OCI-LY7 (cell line): ENCODE data around the gene BICDL2. TPM values are rescaled to one million over a fixed set of nuclear protein-coding genes. Genes with fewer than 3 reads are reported as not detected.
A peak's percentile ranks its signal among the peaks of the same experiment; 100 is the strongest.

Source experiments
- BruUV-seq: library from RNA; stranded (reverse); fragments of 400-500 nt; replicated peaks from 2 replicates; lab custom pipeline; 2021; lab: Mats Ljungman, UMichigan
- CTCF ChIA-PET: fragments of 300-600 bp; sonication (Branson Sonifier 250); formaldehyde crosslinking; loops from one replicate; lab custom pipeline; 2022; ENCODE audit warnings: antibody characterized with exemption; ENCODE audit not compliant: unreplicated experiment; lab: Charles Lee
- POLR2A ChIA-PET: fragments of 300-600 bp; sonication (Branson Sonifier 250); formaldehyde crosslinking; loops from one replicate; lab custom pipeline; 2022; ENCODE audit warnings: antibody characterized with exemption; lab: Charles Lee
- DNase-seq: peaks from one replicate; pipeline ENCODE4 v3.0.0-alpha.2; 2015; ENCODE audit warnings: low spot score
- H2AFZ ChIP-seq: fragments of 200-600 bp; sonication (generic), shearing (Covaris generic); 2 replicates; pipeline ENCODE4 v1.6.1; 2014; ENCODE audit warnings: mild to moderate bottlenecking, antibody characterized with exemption, low read length, moderate library complexity
- H3K27ac ChIP-seq: fragments of 200-600 bp; sonication (generic); 2 replicates; pipeline ENCODE4 v1.5.1; 2014; ENCODE audit warnings: mixed run types, low read depth, mild to moderate bottlenecking, moderate library complexity, low read length, inconsistent platforms; ENCODE audit not compliant: poor library complexity, severe bottlenecking
- H3K36me3 ChIP-seq: fragments of 200-600 bp; sonication (generic); 2 replicates; pipeline ENCODE4 v1.6.1; 2014; ENCODE audit warnings: mild to moderate bottlenecking, antibody characterized with exemption, low read length, moderate library complexity, mixed read lengths; ENCODE audit not compliant: insufficient read depth
- H3K4me1 ChIP-seq: fragments of 200-600 bp; sonication (generic); 2 replicates; pipeline ENCODE4 v1.5.1; 2014; ENCODE audit warnings: mild to moderate bottlenecking, low read length; ENCODE audit not compliant: insufficient read depth, poor library complexity, severe bottlenecking
- H3K4me2 ChIP-seq: fragments of 200-600 bp; sonication (generic); 2 replicates; pipeline ENCODE4 v1.6.1; 2014; ENCODE audit warnings: mild to moderate bottlenecking, low read length
- H3K4me3 ChIP-seq: fragments of 200-600 bp; sonication (generic); 2 replicates; pipeline ENCODE4 v1.5.1; 2014; ENCODE audit warnings: mild to moderate bottlenecking, low read depth, low read length; ENCODE audit not compliant: poor library complexity, severe bottlenecking
- H3K79me2 ChIP-seq: fragments of 200-600 bp; sonication (generic); 2 replicates; pipeline ENCODE4 v1.6.1; 2016; ENCODE audit warnings: low read depth, mild to moderate bottlenecking, low read length, moderate library complexity, mixed read lengths; ENCODE audit not compliant: insufficient read depth
- H3K9me2 ChIP-seq: fragments of 200-600 bp; sonication (generic); 2 replicates; pipeline ENCODE4 v1.6.1; 2016; ENCODE audit warnings: mild to moderate bottlenecking, low read length, mixed read lengths; ENCODE audit not compliant: insufficient read depth
- H3K9me3 ChIP-seq: fragments of 200-600 bp; sonication (generic); 2 replicates; pipeline ENCODE4 v1.6.1; 2014; ENCODE audit warnings: mild to moderate bottlenecking, mixed run types, low read length, mixed read lengths
- H4K20me1 ChIP-seq: fragments of 200-600 bp; sonication (generic); 2 replicates; pipeline ENCODE4 v1.6.1; 2014; ENCODE audit warnings: mild to moderate bottlenecking, antibody characterized with exemption, low read length, moderate library complexity, mixed read lengths; ENCODE audit not compliant: insufficient read depth
- EZH2phosphoT487 ChIP-seq: fragments of 200-600 bp; sonication (generic); IDR thresholded peaks from 2 replicates; pipeline ENCODE4 v1.6.1; 2018; ENCODE audit warnings: low read depth, borderline replicate concordance, mild to moderate bottlenecking, mixed run types, antibody characterized with exemption, low read length, moderate library complexity, mixed read lengths
- intact Hi-C: fragments of 100-400 bp; cut with micrococcal nuclease; formaldehyde crosslinking; loops from one replicate; pipeline ENCODE4 v1.10.0; 2022; ENCODE audit not compliant: unreplicated experiment
- total RNA-seq, 2 experiments: library from RNA; depleted of rRNA in 1 of 2; stranded (reverse); fragments of >200 nt in 1 of 2; shearing (Covaris generic) in 1 of 2; gene quantifications; 2 replicates each; pipeline ENCODE4 v1.2.3, GENCODE V29; 2014 to 2022
- TF ChIP-seq, protein P1 (sequence below): fragments of 200-600 bp; sonication (generic); conservative IDR thresholded peaks from 2 replicates; pipeline ENCODE4 v1.5.1; 2014; ENCODE audit warnings: mild to moderate bottlenecking, antibody characterized with exemption, low read length, moderate library complexity, mixed read lengths

Gene BICDL2
- total RNA-seq, 2 experiments from 2014 or later = not detected

- Histone ChIP-seq H3K9me3 (no peaks in the 10 kb centered on the region), H3K27ac (no peak overlapping the region), H3K4me3 (no peak overlapping the region), H3K9me2 (no peaks in the 10 kb centered on the region), H3K36me3 (no peaks in the 10 kb centered on the region), H3K4me1 (peaks cover 23% of the 10 kb centered on the region), H3K4me2 (no peak overlapping the region), H3K79me2 (no peaks in the 10 kb centered on the region), H4K20me1 (no peaks in the 10 kb centered on the region), H2AFZ (no peak overlapping the region)
- ChIA-PET CTCF (no interaction called here), POLR2A (interaction anchor here (0.7 kb wide), 1 partner anchor 10 kb away, joined by 3 read pairs; no protein-coding TSS in a partner anchor)
- no peak for TF ChIP-seq EZH2phosphoT487
- TF ChIP-seq, protein P1, sequence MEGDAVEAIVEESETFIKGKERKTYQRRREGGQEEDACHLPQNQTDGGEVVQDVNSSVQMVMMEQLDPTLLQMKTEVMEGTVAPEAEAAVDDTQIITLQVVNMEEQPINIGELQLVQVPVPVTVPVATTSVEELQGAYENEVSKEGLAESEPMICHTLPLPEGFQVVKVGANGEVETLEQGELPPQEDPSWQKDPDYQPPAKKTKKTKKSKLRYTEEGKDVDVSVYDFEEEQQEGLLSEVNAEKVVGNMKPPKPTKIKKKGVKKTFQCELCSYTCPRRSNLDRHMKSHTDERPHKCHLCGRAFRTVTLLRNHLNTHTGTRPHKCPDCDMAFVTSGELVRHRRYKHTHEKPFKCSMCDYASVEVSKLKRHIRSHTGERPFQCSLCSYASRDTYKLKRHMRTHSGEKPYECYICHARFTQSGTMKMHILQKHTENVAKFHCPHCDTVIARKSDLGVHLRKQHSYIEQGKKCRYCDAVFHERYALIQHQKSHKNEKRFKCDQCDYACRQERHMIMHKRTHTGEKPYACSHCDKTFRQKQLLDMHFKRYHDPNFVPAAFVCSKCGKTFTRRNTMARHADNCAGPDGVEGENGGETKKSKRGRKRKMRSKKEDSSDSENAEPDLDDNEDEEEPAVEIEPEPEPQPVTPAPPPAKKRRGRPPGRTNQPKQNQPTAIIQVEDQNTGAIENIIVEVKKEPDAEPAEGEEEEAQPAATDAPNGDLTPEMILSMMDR = no peak
- intact Hi-C loops = no loop called here
- no peak for DNase-seq
- no TSS peak for BruUV-seq
Measured at GRCh38 chr16:3046641-3047386, 10.1 kb upstream of the BICDL2 start.

- Histone ChIP-seq H3K9me2 (no peaks in the 10 kb centered on the region), H3K4me3 (peak within 1 kb of the TSS; percentile 61), H2AFZ (peak within 1 kb of the TSS; percentile 36; the same call in 1 of the 2 replicates), H3K9me3 (no peaks in the 10 kb centered on the region), H3K36me3 (no peaks in the 10 kb centered on the region), H3K79me2 (no peaks in the 10 kb centered on the region), H4K20me1 (no peaks in the 10 kb centered on the region), H3K27ac (no peak within 1 kb of the TSS), H3K4me1 (peaks cover 17% of the 10 kb centered on the region), H3K4me2 (peak within 1 kb of the TSS; percentile 73)
- CTCF ChIA-PET = interaction anchor here (0.6 kb wide), 1 partner anchor 1369 kb away, joined by 3 read pairs; no protein-coding TSS in a partner anchor
- no peak for TF ChIP-seq EZH2phosphoT487
- TF ChIP-seq, protein P1 = no peak
- POLR2A ChIA-PET = interaction anchor here (1.3 kb wide), 1 partner anchor 15 kb away, joined by 5 read pairs; no protein-coding TSS in a partner anchor
- no TSS peak for BruUV-seq
- no peak for DNase-seq
- intact Hi-C loops = no loop called here
Measured at GRCh38 chr16:3045758-3046640, 9.3 kb upstream of the BICDL2 start, which contains the start of gene MMP25. TSS of gene MMP25 (plus strand) at chr16:3046561. CDS start at chr16:3046918, 357 bp downstream.
